NAMALWA (cell line): Measurements from ENCODE around the gene HRCT1.
A peak's percentile ranks its signal among the peaks of the same experiment; 100 is the strongest.
"Not testable (repeated sequence)": the region's sequence is repeated elsewhere in the genome, so short reads cannot be mapped to it uniquely, and the experiment has no call there.

ENCODE experiments used
- DNase-seq: peaks from one replicate; pipeline ENCODE4 v3.0.0-alpha.2; 2015; ENCODE audit warnings: low spot score

HRCT1 gene

DNA sequence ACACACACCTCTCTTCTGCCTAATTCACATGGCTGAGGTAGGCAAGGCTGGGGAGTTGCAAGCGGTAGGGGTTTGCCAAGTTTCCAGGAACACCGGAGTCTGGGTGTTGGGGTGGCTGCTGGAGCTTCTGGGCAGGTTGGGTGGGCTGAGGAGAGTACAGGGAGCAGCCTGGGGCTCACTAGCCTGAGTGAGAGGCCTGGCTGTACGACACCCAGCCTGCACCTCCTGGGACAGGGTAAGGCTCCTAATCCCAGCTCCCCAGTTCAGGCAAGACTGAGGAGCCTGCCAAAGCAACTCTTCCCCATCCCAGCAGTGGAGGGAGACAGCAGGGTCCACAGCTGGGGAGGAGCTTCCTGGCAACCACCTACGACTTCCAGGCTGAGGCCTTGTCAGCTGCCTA is 11.3 kb downstream of the HRCT1 start:
- DNase-seq = no peak

DNA sequence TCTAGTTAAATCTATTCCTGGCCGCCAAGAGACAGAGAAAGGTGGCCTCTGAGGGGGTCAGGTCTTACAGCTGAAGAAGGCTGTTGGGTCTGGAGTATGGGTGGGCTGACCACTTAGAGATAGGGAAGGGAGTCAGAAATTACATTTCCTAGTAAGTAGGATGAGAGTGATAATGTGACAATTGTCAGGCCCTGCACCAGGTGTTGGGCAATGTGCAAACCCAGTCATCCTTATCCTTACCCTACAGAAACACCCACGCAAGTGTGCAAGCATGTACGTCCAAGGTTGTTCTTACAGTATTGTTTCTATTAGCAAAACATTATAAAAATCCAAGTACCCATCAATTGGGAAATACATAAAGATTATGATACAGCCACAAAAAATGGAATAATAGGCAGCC is 12.8 kb downstream of the HRCT1 start:
- DNase-seq = no peak

DNA sequence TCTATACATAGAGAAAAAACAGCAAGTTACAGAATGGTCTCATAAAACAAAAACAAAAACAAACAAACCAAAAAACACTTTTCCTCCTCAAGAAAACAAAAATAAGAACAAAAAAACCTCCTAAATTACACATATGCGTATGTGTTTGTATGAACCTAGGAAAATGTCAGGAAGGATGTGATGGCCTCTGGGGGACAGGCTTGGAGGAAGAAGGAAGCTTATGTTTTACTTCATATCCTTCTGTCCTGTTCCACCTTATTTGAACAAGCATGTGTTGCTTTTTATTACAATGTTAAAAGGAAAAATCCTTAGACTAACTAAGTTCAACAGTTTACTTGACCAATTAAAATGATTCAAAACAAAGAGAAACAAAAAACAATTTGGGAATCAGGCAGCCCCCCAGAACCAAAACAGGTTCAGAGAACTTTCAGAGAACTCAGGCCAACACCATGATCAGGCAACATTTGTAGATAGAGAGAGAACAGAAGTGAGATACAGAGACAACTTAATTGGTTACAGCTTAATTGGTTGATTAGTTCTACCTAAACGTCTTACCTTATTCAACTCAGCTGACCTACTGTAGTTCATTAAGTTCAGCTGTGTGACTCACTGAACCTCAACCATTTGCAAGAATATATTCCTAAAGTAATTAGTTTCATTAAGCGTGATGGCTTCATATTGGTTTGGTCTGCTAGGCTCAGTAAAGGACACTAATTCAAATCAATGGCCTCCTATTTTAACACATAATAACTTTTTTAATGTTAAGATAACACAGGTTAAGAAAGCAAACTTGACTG is 13.4 kb downstream of the HRCT1 start:
- DNase-seq = no peak

- DNase-seq = no peak
Observed at GRCh38 chr9:35920051-35920620, 14.1 kb downstream of the HRCT1 start.

DNA sequence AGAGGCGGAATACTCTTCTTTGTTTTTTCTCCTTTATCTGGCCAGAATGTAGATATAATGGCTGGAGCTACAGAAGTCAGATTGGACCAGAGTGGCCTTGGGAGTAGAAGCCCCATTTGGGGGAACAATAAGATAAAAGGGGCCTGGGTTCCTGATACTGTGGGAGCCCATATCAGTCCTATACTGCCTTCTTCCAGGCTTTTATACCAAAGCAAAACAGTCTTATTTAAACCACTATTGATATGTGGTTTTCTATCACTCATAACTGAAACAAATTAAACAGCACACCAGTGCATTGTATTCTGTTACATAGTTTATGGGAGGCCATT is 17.6 kb downstream of the HRCT1 start:
- DNase-seq = no peak

GRCh38 chr9:35923927-35924763 is 18.1 kb downstream of the HRCT1 start:
- no peak for DNase-seq

- no peak for DNase-seq
Observed at GRCh38 chr9:35928591-35929452, 22.8 kb downstream of the HRCT1 start.

DNA sequence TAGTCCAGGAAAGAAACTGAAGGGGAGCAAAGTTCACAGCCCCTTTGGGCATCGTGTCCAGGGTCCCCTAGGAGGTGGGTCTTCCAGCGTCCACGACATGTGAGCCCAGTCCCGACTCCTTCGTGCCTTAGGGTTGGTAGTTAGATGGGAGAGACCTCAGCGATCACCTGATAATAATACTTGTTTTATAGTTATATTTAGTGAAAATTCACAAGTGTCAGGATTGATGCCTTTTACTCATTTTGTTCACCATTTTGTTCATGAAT is 23.4 kb downstream of the HRCT1 start:
- no peak for DNase-seq

DNA sequence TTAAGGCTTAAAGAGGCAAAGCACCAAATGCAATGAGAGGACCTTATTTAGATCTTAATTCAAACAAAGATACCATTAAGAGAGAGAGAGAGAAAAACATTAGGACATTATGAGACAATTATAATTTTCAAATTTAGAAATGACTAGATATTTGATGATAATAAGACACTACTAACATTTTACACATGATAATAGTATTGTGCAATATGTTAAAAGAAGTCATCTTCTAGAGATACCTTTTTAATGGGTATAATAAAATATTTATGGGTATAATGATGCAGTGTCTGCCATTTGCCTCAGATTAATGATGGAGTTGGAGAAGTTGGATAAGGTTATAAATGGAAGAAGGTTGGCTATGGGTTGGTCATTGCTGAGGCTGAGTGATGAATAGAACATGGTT is 24.5 kb downstream of the HRCT1 start:
- no peak for DNase-seq

GRCh38 chr9:35930989-35931388 is 25.0 kb downstream of the HRCT1 start:
- DNase-seq = no peak

DNA sequence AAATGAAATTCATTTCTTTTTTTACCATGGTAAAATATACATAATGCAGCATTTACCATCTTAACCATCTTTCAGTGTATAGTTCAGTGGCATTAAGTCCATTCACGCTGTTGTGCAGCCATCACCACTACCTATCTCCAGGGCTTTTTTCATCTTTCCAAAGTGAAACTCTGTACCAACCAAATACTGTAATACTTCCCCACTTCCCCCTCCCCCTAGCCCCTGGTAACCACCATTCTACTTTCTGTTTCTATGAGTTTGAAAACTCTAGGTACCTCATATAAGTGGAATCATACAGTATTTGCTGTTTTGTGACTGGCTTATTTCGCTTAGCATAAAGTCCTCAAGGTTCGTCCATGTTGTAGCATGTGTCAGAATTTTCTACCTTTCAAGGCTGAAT is 26.7 kb downstream of the HRCT1 start:
- no peak for DNase-seq

DNA sequence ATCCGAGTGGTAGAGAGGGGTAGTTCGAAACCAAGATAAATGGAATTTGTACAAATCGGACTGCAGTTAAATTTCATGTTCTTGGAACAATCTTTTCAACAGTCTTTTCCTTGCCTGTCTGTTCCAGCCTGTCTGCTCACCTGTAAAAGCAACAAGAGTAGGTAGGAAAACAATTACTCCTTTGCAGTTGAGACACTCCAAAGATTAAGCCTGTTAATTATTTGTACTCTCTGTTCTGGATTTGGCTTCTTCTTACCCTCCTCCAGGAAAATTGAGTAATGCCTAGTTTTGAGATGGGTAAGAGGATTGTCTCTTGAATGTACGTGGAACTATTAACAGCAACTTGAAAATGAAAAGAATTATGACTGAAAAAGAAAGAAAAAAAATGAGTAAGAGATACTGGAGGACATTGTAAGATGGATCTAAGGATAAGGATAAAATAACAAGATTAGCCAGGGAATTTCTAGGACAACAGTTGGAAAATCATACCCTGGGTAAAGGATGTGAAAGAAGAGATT is 27.6 kb downstream of the HRCT1 start:
- no peak for DNase-seq

DNA sequence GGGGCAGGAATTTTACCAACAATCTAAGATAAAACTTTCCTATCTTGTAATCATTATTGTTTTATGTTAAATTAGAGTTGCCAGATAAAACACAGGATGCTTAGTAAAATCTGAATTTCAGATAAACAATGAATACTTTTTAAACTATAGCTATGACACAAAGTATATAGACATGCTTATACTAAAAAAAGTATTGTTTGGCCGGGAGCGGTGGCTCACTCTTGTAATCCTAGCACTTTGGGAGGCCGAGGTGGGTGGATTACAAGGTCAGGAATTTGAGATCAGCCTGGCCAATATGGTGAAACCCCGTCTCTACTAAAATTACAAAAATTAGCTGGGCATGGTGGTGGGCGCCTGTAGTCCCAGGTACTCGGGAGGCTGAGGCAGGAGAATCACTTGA is 28.1 kb downstream of the HRCT1 start:
- DNase-seq = not testable (repeated sequence)

GRCh38 chr9:35935261-35935660 is 29.3 kb downstream of the HRCT1 start:
- DNase-seq = no peak

DNA sequence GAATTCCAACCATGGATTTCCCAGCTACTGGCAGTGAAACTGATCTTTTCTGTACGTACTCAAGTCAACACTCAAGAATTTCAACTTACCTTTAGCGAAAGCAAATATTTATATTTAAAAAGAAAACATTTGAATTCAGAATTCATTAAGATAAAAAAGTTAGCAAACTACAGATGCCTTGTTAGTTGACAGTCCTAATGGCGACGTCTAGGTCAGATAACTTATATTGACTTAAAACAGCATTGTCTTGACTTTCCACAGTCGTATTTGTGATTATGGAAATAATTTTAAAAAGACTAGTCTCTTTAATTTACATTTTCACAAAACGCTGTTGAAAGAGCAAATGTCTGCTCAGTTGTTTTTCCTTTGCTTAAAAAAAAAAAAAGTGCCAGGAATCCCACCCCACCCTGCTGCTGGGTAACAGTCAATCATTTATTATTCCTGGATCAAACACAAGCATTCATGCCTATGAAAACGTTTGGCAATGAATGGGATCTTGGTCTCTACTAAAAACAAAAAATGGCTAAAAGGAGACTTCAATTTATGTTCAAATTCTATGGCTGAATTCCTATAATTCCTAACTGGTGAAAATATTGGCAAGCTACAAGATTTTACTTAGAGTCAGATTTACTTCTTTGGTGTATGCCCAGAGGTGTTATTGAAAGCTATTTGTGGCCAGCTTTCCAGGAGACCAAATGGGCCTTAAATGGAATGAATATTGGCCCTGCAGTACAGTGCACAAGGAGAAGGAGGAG is 29.9 kb downstream of the HRCT1 start:
- DNase-seq = no peak

DNA sequence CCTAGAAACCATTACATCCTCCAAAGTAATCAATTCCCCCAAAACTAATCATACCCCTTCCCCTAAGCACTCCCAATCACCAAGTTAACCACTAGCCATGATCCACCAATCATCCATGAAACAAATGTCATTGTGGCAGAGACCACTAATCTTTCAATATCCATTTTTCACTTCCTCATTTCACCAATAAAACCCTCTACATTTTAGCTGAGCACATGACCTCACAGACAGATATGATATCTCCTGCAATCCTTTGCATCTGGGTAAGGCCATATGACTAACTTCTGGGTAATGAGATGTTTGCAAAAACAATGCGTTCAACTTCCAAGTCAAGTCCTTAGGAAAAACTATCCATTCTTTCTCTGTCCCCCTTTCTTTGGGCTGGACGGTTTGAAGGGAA is 31.2 kb downstream of the HRCT1 start:
- DNase-seq = peak; percentile 32

GRCh38 chr9:35938474-35939356 is 32.7 kb downstream of the HRCT1 start:
- DNase-seq = no peak

GRCh38 chr9:35939679-35940250 is 33.8 kb downstream of the HRCT1 start:
- no peak for DNase-seq

- DNase-seq = no peak
Observed at GRCh38 chr9:35940458-35941407, 34.7 kb downstream of the HRCT1 start.
